Dendritic cell treated with granulocyte-macrophage colony-stimulating factor and Interleukin-4, amounts not matched to agents 40 ng/mL and 50 ng/mL, for 4 days (primary cell): ENCODE results near the gene CISD2.
"Not testable (repeated sequence)": the region's sequence is repeated elsewhere in the genome, so short reads cannot be mapped to it uniquely, and the experiment has no call there.

ENCODE experiments used
- H3K27ac Mint-ChIP-seq: one replicate; pipeline ENCODE4 v1.8.0; 2022; ENCODE audit warnings: mild to moderate bottlenecking, mixed read lengths
- H3K27me3 Mint-ChIP-seq: one replicate; pipeline ENCODE4 v1.8.0; 2022; ENCODE audit warnings: mild to moderate bottlenecking, mixed read lengths
- H3K36me3 Mint-ChIP-seq: one replicate; pipeline ENCODE4 v1.8.0; 2022; ENCODE audit warnings: low read depth, mixed read lengths
- H3K4me1 Mint-ChIP-seq: one replicate; pipeline ENCODE4 v1.8.0; 2022; ENCODE audit warnings: low read depth, mixed read lengths
- H3K4me3 Mint-ChIP-seq: one replicate; pipeline ENCODE4 v1.8.0; 2022; ENCODE audit warnings: mild to moderate bottlenecking, moderate library complexity, mixed read lengths
- H3K9me3 Mint-ChIP-seq: one replicate; pipeline ENCODE4 v1.8.0; 2022; ENCODE audit warnings: mixed read lengths
- intact Hi-C: fragments of 100-400 bp; cut with micrococcal nuclease; formaldehyde crosslinking; loops from one replicate; pipeline ENCODE4 v1.15.0; 2022

Gene CISD2, protein sequence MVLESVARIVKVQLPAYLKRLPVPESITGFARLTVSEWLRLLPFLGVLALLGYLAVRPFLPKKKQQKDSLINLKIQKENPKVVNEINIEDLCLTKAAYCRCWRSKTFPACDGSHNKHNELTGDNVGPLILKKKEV

DNA sequence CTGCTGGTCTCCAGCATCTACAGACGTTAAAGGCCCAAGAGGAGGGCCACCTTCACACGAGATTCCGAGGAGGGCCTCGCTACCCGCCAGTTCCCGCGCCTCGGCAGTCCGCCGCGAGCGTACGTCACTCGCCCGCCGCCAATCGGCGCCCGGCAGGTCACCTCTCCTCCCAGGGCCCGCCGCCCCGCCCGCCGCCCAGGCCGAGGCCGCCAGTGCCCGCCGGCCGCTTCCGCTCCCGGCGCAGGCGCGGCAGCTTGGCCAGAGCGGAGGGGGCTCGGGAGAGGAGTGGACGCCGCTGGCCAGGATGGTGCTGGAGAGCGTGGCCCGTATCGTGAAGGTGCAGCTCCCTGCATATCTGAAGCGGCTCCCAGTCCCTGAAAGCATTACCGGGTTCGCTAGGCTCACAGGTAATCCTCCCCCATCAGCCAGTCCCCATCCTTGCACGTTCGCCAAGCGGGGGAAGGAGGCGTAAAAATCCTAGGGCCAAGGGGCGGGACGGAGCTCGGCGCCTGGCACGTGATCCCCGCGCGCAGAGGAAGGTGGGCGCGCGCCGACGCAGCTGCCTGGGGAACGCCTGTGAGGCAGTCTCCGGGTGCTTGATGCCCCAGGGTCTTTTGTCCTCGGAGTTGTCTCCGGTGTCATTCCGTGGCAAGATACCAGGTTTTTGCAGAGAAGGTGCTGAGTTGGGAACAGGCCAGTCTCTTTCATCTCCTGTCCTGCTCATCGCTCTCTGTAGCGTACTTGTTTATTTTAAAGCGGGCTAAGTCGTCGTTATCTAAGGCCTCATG lies at the start of gene CISD2:
CISD2 (plus strand) TSS at position 212 of the 788 bp plus-strand sequence; CDS start at position 305, 93 bp downstream.
- peaks cover 25% of the 10 kb centered on the region for H3K4me1 Mint-ChIP-seq

DNA sequence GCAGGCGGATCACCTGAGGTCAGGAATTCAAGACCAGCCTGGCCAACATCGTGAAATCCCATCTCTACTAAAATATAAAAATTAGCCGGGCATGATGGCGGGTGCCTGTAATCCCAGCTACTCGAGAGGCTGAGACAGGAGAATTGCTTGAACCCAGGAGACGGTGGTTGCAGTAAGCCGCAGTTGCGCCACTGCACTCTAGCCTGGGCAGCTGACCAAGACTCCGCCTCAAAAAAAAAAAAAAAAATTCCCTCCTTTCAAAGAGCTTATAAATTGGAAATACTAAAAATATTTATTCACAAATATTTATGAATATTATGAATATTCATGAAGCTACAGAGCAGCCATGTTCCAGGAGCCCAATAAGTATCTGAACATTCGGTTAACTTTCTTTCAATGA lies 49.7 kb upstream of the CISD2 start:
- intact Hi-C loops, H3K27ac Mint-ChIP-seq, H3K4me3 Mint-ChIP-seq, H3K27me3 Mint-ChIP-seq, H3K9me3 Mint-ChIP-seq: not testable (repeated sequence)
- peaks cover 65% of the 10 kb centered on the region for H3K36me3 Mint-ChIP-seq
- peaks cover 61% of the 10 kb centered on the region for H3K4me1 Mint-ChIP-seq

More for the DNA sequence above, at the start of gene CISD2:
- Mint-ChIP-seq H3K9me3 (no peaks in the 10 kb centered on the region), H3K36me3 (peaks cover 24% of the 10 kb centered on the region), H3K4me3 (peak within 1 kb of the TSS; percentile 92), H3K27ac (peak within 1 kb of the TSS; percentile 96), H3K27me3 (no peaks in the 10 kb centered on the region)
- intact Hi-C loops = loop anchor here (1.0 to 2.0 kb wide), 2 partner anchors 41 to 108 kb away; partner anchors contain the start of gene MANBA

DNA sequence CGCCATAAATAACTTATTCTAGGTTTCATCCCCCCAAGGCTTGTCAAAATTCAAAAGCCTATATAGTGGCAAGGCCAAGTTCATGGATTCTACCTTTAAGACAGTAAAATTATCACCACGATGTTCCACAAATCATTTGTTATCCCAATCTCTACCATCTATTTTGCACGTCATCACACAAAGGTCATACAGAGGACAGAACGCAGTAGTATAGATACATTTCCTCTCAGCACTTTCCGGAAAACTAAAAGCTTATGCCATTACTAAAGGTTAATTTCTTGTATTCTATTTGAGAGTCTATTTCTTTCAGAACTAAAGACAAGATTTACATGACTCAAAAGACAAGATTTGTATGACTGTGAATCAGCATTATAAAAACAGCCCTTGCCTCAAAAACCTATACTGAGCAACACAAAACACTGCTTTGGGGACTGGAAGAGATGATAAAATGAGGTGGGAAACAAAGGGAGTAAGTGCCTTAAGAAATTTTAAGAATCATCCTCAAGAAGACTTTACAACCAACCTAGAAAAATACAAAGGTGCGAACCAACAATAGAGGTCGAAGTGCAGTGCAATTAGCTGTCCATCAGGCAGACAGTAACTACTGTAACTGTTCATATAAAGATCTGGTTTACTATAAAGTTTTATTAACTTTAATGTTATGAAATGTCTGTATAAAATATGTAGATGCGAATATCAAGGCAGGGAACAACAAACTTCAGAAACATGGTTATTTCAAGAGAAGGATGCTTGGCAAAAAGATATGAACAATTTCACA lies 49.0 kb upstream of the CISD2 start:
- Mint-ChIP-seq H3K4me1 (peaks cover 61% of the 10 kb centered on the region), H3K36me3 (peaks cover 58% of the 10 kb centered on the region), H3K9me3 (no peaks in the 10 kb centered on the region), H3K4me3 (peak overlapping the region; percentile 27), H3K27ac (peak overlapping the region; percentile 30), H3K27me3 (no peaks in the 10 kb centered on the region)
- intact Hi-C loops = no loop called here

GRCh38 chr4:102823464-102823863 lies 45.3 kb upstream of the CISD2 start:
- peaks cover 34% of the 10 kb centered on the region for H3K4me1 Mint-ChIP-seq
- H3K27ac Mint-ChIP-seq = no peak overlapping the region
- no peak overlapping the region for H3K4me3 Mint-ChIP-seq
- no peaks in the 10 kb centered on the region for H3K9me3 Mint-ChIP-seq
- H3K36me3 Mint-ChIP-seq = peaks cover 31% of the 10 kb centered on the region
- H3K27me3 Mint-ChIP-seq = no peaks in the 10 kb centered on the region
- intact Hi-C loops = no loop called here

- intact Hi-C loops = no loop called here
- peak overlapping the region; percentile 6 for H3K4me3 Mint-ChIP-seq
- H3K9me3 Mint-ChIP-seq = no peaks in the 10 kb centered on the region
- peaks cover 33% of the 10 kb centered on the region for H3K4me1 Mint-ChIP-seq
- H3K27ac Mint-ChIP-seq = no peak overlapping the region
- peaks cover 27% of the 10 kb centered on the region for H3K36me3 Mint-ChIP-seq
- H3K27me3 Mint-ChIP-seq = no peaks in the 10 kb centered on the region
Measured at GRCh38 chr4:102823897-102824296, 44.9 kb upstream of the CISD2 start.

GRCh38 chr4:102824398-102824797 lies 44.4 kb upstream of the CISD2 start:
- peaks cover 24% of the 10 kb centered on the region for H3K36me3 Mint-ChIP-seq
- H3K9me3 Mint-ChIP-seq = no peaks in the 10 kb centered on the region
- H3K27ac Mint-ChIP-seq = no peak overlapping the region
- H3K4me3 Mint-ChIP-seq = no peak overlapping the region
- intact Hi-C loops = no loop called here
- H3K27me3 Mint-ChIP-seq = no peaks in the 10 kb centered on the region
- peaks cover 36% of the 10 kb centered on the region for H3K4me1 Mint-ChIP-seq

DNA sequence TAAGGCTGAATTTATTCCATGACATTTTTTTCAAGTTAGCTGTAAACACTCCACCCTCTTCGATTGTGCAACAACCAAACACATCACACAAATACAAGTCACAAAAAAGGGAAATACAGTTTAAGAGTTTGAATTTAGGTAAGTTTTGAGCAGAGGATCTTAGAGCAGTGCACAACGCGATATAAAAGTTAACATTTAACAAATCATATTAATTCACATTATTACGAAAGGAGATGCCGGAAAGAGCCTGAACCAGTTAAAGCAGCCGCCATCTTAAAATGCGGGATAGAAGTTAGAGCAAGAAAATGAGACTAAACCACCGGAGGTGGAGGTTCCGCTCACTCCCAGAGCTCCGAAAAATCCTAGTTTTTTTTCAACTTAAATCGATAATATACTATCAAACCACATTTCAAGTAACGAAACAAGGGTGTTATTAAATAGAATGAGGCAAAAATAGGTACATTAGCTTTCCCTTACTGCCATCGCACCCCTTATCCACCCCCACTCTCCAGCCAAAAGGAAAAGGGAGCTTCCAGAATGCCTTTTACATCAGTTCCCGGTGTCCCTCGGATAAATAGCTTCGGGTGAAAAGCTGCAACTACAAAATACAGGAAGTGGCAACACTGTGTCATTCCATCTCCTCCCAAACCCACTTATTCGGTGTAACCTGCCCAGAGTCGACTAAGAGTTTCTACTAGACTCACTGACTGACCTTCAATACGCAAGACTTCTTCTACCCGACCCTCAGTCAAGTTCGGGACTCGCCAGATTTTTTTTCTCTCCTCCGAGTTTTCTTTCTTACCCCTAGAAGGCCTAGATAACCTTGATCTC lies 43.3 kb upstream of the CISD2 start:
- no peaks in the 10 kb centered on the region for H3K27me3 Mint-ChIP-seq
- peaks cover 26% of the 10 kb centered on the region for H3K4me1 Mint-ChIP-seq
- H3K27ac Mint-ChIP-seq = no peak overlapping the region
- no peaks in the 10 kb centered on the region for H3K9me3 Mint-ChIP-seq
- H3K36me3 Mint-ChIP-seq = peaks cover 16% of the 10 kb centered on the region
- intact Hi-C loops = no loop called here
- H3K4me3 Mint-ChIP-seq = no peak overlapping the region

DNA sequence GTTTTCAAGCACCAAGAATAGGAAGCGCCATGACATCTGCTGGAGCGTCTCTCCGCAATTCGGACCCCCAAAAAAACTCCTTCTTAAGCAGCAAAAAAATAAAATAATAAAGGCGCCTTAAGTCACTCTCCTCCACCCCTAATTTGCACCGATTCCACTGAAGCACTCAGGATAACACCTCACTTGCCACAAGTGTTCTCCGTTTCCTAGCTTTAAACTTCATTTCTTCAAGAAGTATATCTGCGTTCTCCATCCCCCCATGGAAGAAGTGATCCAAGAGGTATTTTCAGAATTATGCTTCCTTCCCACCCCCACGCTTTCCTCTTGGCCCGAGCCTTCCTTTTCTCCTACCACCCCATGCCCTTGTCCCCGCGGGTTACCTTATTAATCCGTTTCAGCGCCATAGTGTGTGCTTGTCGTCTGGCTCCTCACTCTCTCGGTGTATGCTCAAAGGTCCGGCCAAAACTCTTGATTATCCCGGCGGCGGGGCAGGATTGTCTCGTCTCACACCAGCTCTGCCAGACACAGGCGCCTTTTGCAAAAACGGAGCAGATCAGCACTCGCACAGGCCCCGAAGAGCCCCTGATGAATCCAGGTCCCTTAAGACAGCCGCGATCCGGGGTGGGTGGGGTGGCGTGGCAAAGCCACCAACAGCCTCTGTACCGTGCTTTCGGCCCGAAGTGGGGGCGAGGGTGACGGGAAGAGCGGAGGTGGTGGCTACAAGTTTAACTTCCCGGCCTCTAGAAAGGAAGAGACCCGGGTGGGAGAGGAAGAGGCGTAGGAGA lies 42.5 kb upstream of the CISD2 start:
- peaks cover 16% of the 10 kb centered on the region for H3K36me3 Mint-ChIP-seq
- no peak overlapping the region for H3K4me3 Mint-ChIP-seq
- intact Hi-C loops = no loop called here
- H3K27me3 Mint-ChIP-seq = no peaks in the 10 kb centered on the region
- H3K4me1 Mint-ChIP-seq = peaks cover 23% of the 10 kb centered on the region
- no peak overlapping the region for H3K27ac Mint-ChIP-seq
- H3K9me3 Mint-ChIP-seq = no peaks in the 10 kb centered on the region

- Mint-ChIP-seq H3K36me3 (peaks cover 16% of the 10 kb centered on the region), H3K27me3 (no peaks in the 10 kb centered on the region), H3K27ac (no peak within 1 kb of the TSS), H3K4me1 (peaks cover 27% of the 10 kb centered on the region), H3K4me3 (no peak within 1 kb of the TSS), H3K9me3 (no peaks in the 10 kb centered on the region)
- intact Hi-C loops = loop anchor here (1.0 kb wide), 1 partner anchor 67 kb away; the partner anchor contains the start of gene MANBA
Measured at GRCh38 chr4:102826890-102827673, 41.7 kb upstream of the CISD2 start, which contains the start of gene UBE2D3. Gene UBE2D3, minus strand, starts transcription at chr4:102827551. Its CDS starts 1,043 bp downstream, at chr4:102826508.

GRCh38 chr4:102827674-102828496 lies 40.9 kb upstream of the CISD2 start:
- H3K27ac Mint-ChIP-seq = no peak overlapping the region
- intact Hi-C loops = loop anchor here (1.0 kb wide), 2 partner anchors 40 to 68 kb away; partner anchors contain the start of genes CISD2 and MANBA

DNA sequence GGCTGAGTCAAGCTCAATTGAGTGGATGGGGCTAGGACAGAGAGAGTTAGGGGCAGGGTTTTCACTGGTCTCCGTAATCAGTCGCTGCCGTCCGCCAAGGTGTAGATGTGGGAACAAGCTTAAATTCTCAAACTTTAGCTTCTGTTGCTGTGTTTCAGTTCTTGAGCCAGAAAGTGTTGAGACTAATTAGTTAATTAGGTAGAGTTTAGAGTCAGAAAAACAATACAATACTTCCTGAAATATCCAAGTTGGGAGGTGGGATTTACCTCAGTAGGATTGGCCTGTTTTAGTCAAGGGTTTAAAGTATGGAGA lies 40.3 kb upstream of the CISD2 start:
- Mint-ChIP-seq H3K27me3 (no peaks in the 10 kb centered on the region), H3K4me3 (no peak overlapping the region)

More at GRCh38 chr4:102827674-102828496, 40.9 kb upstream of the CISD2 start:
- peaks cover 10% of the 10 kb centered on the region for H3K36me3 Mint-ChIP-seq
- H3K27me3 Mint-ChIP-seq = no peaks in the 10 kb centered on the region
- peaks cover 24% of the 10 kb centered on the region for H3K4me1 Mint-ChIP-seq
- H3K4me3 Mint-ChIP-seq = no peak overlapping the region
- H3K9me3 Mint-ChIP-seq = no peaks in the 10 kb centered on the region

More for the DNA sequence above, 40.3 kb upstream of the CISD2 start:
- intact Hi-C loops = loop anchor here (1.0 kb wide), 1 partner anchor 40 kb away; the partner anchor contains the start of gene CISD2
- Mint-ChIP-seq H3K4me1 (peaks cover 21% of the 10 kb centered on the region), H3K27ac (no peak overlapping the region), H3K36me3 (peaks cover 4% of the 10 kb centered on the region), H3K9me3 (no peaks in the 10 kb centered on the region)
